GM18499 (cell line): ENCODE measurements around the gene PVR.

Experiments used
- ATAC-seq: cut with Tn5 transposase; IDR thresholded peaks from one replicate; pipeline ENCODE4 v1.9.1; 2021; ENCODE audit warnings: moderate number of reproducible peaks; ENCODE audit not compliant: insufficient read depth, unreplicated experiment

PVR gene

GRCh38 chr19:44712864-44713515 is 69.3 kb downstream of the PVR start:
- no peak for ATAC-seq
